ENCODE results near the gene FBLN1. TPM values are rescaled to one million over a fixed set of nuclear protein-coding genes. Genes with fewer than 3 reads are reported as not detected.

The FBLN1 gene
- polyA plus RNA-seq, 1 experiment = 241 TPM

DNA sequence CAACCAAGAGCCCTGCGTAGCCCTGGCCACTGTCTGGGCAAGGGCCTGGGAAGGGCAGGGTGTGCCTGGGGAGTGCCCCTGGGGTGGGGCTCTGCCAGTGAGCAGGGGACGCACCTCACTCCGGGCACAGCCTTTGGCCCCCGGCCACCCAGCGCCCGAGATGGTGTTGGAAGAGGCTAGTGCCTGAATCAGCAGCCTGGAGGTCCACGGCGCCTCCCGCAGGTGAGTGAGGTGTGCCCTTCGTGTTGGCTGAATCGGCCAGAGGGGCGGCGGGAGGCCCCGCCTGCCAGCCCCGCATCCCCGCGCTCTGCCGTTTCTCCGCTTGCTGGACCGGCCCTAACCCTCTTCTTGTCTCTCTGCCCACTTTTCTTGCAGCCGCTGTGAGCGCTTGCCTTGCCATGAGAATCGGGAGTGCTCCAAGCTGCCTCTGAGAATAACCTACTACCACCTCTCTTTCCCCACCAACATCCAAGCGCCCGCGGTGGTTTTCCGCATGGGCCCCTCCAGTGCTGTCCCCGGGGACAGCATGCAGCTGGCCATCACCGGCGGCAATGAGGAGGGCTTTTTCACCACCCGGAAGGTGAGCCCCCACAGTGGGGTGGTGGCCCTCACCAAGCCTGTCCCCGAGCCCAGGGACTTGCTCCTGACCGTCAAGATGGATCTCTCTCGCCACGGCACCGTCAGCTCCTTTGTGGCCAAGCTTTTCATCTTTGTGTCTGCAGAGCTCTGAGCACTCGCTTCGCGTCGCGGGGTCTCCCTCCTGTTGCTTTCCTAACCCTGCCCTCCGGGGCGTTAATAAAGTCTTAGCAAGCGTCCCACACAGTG is 60.1 kb downstream of the FBLN1 start:
- no peak for DNase-seq (ENCODE audit: low read depth, low spot score)
- ChIA-PET POLR2A (no interaction called here), CTCF (no interaction called here)
- no peaks in the 10 kb centered on the region for H3K27me3 ChIP-seq (ENCODE audit: control insufficient read depth, insufficient read depth, low read length)
- no peak overlapping the region for H3K4me3 ChIP-seq (ENCODE audit: low read depth, low read length)
- H3K27ac ChIP-seq (ENCODE audit: low read depth, low read length) = no peak overlapping the region
- H3K9me3 ChIP-seq (ENCODE audit: control insufficient read depth, insufficient read depth, low read length) = peaks cover 20% of the 10 kb centered on the region
- TF ChIP-seq, protein P1, sequence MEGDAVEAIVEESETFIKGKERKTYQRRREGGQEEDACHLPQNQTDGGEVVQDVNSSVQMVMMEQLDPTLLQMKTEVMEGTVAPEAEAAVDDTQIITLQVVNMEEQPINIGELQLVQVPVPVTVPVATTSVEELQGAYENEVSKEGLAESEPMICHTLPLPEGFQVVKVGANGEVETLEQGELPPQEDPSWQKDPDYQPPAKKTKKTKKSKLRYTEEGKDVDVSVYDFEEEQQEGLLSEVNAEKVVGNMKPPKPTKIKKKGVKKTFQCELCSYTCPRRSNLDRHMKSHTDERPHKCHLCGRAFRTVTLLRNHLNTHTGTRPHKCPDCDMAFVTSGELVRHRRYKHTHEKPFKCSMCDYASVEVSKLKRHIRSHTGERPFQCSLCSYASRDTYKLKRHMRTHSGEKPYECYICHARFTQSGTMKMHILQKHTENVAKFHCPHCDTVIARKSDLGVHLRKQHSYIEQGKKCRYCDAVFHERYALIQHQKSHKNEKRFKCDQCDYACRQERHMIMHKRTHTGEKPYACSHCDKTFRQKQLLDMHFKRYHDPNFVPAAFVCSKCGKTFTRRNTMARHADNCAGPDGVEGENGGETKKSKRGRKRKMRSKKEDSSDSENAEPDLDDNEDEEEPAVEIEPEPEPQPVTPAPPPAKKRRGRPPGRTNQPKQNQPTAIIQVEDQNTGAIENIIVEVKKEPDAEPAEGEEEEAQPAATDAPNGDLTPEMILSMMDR (IDR thresholded peaks at IDR 0.05; ENCODE audit: low read depth, low read length) = no peak

DNA sequence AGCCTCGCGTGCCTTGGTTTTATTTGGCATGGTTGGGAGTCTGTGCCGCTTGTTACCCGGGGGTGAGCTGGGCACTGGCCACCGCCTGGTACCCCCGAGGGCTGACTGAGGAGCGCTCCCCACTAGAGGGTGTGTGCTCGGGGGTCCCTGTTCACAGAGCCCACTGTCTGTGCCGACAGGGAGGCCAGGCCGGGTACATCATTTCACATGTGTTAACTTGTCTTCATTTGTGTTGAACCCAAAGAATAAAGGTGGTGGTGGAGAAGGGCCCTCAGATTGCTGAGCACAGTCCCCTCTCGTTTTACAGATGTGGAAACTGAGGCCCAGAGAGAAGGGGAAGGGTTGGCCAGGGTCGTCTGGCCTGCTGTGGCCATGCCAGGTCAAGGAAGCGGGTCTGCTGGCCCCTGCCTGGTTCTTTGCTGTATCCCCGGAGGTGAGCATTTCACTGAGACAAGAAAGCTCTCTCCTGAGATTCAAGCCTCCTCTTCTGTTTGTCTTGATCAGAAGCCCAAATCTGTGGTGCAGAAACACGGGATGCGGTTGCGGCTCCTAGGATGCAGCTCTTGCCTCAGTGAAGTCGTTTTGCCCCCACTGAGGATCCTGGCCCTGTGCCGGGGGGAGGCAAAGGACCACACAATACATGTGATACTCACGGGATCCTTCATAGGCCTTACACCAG is 60.8 kb downstream of the FBLN1 start:
- ChIA-PET CTCF (interaction anchor here (0.6 kb wide), 1 partner anchor 399 kb away, joined by 3 read pairs; no protein-coding TSS in a partner anchor), POLR2A (no interaction called here)
- Histone ChIP-seq H3K4me3 (ENCODE audit: low read depth, low read length) (no peak overlapping the region), H3K9me3 (ENCODE audit: control insufficient read depth, insufficient read depth, low read length) (peaks cover 21% of the 10 kb centered on the region), H3K27ac (ENCODE audit: low read depth, low read length) (no peak overlapping the region), H3K27me3 (ENCODE audit: control insufficient read depth, insufficient read depth, low read length) (no peaks in the 10 kb centered on the region)
- TF ChIP-seq, protein P1 (IDR thresholded peaks at IDR 0.05; ENCODE audit: low read depth, low read length) = no peak
- DNase-seq (ENCODE audit: low read depth, low spot score) = no peak

DNA sequence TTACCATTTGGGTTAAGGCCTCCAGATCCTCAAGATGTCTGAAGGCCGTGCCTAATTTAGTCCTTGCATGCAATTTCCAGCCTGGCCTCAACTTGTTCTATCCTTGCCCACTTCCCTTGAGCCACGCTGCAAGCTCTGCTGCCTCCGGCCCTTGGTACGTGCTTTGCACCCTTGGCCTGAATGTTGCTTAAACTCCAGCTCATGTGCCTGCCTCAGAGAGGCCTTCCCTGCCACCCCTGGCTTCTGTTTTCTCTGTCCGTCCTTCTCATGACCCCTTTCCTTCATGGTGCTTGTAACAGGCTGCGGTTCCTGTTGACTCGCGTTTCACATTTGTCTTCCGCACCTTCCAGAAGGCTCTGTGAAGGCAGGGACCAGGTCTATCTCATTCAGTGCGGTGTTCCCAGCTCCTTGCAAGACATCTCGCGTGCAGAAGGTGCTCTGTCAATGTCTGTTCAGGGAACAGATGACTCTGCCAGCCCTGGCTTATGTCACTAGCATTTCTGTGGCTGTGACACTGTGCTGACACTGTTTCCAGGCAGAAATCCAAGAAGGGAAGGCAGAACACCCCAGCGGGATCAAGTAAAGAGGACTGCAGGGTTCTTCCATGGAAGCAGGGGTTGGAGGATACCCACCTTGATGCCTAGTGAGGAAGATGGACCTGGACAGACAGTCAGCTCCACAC is 61.8 kb downstream of the FBLN1 start:
- Histone ChIP-seq H3K4me3 (ENCODE audit: low read depth, low read length) (no peak overlapping the region), H3K27me3 (ENCODE audit: control insufficient read depth, insufficient read depth, low read length) (no peaks in the 10 kb centered on the region), H3K9me3 (ENCODE audit: control insufficient read depth, insufficient read depth, low read length) (peaks cover 18% of the 10 kb centered on the region), H3K27ac (ENCODE audit: low read depth, low read length) (no peak overlapping the region)
- no peak for DNase-seq (ENCODE audit: low read depth, low spot score)
- CTCF ChIA-PET = interaction anchor here (0.6 to 1.4 kb wide), 2 partner anchors 10 to 398 kb away, joined by 3 to 9 read pairs; no protein-coding TSS in a partner anchor
- TF ChIP-seq, protein P1 (IDR thresholded peaks at IDR 0.05; ENCODE audit: low read depth, low read length) = no peak
- POLR2A ChIA-PET = no interaction called here

DNA sequence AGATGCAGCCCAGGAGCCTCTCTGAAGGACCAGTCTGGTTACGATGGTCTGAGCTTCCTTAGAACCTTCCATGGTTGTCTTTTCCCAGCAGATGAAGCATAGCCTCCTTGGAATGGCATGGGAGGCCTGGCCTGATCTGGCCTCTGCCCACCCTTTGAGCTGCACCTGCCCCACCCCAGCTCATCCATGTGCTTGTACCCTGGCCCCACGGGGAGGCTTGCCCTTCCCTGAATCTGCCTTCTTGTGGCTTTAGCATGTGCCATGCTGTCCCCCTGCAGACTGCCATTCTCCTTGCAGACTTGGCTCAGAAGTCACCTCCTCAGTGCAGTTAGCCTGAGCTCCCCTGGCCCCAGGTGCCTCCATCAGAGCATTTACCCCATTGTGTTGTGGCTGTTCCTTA is 62.5 kb downstream of the FBLN1 start:
- Histone ChIP-seq H3K27ac (ENCODE audit: low read depth, low read length) (no peak overlapping the region), H3K9me3 (ENCODE audit: control insufficient read depth, insufficient read depth, low read length) (peaks cover 17% of the 10 kb centered on the region), H3K27me3 (ENCODE audit: control insufficient read depth, insufficient read depth, low read length) (no peaks in the 10 kb centered on the region), H3K4me3 (ENCODE audit: low read depth, low read length) (no peak overlapping the region)
- ChIA-PET POLR2A (no interaction called here), CTCF (interaction anchor here (0.6 to 1.4 kb wide), 2 partner anchors 11 to 127 kb away, joined by 3 to 9 read pairs; no protein-coding TSS in a partner anchor)
- DNase-seq (ENCODE audit: low read depth, low spot score) = no peak
- TF ChIP-seq, protein P1 (IDR thresholded peaks at IDR 0.05; ENCODE audit: low read depth, low read length) = no peak

Measured in AG04450 (cell line).